HK-2 (cell line): ENCODE measurements around the gene ADAMTS9.

Source experiments
- DNase-seq: peaks from one replicate; pipeline ENCODE4 v3.0.0-alpha.2; 2018; ENCODE audit not compliant: unreplicated experiment

The ADAMTS9 gene

GRCh38 chr3:64491843-64492242 lies 196.0 kb downstream of the ADAMTS9 start:
- no peak for DNase-seq

DNA sequence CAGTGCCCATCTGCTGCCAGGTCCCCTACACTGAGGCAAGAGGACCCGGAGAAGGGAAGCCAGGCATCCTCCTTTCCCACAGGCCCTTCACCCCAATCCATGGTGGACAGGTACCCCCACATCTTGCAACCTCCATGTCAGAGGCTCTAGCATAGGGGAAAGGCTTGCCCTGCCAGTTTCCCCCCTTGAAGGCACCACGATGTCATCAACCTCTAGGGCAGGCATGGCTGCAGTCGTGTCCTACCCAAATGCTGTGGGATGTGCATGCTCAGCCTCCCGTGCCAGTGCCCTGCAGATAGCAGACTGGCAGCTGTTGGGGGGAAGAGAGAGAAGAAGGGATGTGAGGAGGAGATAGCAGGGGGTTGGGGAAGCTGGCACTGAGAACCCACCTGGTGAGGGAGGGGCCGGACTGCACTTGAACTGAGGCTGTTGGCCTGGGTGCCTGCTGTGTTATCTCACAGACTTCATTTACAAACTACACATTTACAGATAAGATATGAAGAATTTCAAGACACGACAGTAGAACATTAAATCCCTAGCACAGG lies 197.5 kb downstream of the ADAMTS9 start:
- DNase-seq = no peak

- DNase-seq = peak; percentile 72
Measured at GRCh38 chr3:64489361-64490044, 198.3 kb downstream of the ADAMTS9 start.

- DNase-seq = no peak
Measured at GRCh38 chr3:64488939-64489338, 198.9 kb downstream of the ADAMTS9 start.

DNA sequence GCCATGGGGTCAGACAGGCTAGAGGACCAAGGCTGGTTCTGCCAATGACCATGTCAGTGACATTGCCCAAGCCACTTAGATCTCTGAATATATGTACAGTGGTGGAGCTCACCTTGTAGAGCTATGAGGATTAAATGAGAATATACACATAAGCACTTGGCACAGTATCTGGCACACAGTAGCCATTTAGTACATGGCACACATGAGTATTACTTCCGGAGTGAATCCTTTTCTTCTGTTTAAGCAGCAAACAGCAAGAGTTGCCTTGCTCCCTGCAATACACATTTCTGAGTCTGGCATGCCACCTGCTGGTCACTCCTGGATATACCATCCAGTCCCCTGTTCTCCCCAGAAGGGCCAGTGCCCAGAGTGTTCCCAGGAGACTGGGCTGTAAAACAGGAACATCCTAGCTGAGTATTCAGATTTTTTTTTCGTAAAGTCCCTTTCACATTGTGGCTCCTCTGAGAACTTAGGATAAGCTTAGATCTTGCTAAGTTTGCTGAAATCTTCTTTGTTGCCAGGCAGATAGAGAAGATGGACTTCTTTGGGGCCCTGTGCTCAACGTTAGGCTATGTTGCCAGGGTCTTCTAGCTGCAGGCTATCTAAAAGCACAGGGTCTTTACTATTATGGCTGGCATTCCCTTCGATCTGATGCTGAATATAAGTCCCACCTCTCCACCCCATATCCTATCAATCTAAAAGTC lies 203.4 kb downstream of the ADAMTS9 start:
- DNase-seq = peak; percentile 77

DNA sequence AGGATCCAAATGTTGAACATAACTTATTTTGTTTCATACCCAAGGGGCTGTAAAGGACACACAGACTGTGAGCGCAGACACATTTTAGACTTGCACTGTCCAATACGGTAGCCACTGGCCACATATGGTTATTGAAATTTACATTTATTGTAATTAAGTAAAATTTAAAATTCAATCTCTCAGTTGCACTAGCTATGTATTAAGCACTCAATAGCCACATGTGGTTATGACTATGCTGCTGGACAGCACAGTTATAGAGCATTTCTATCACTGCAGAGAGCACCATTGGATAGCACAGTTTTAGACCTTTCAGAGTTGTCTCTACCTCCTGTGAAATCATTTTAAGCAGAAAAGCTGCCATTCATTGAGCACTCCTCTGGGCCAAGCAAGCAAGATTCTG lies 204.3 kb downstream of the ADAMTS9 start:
- DNase-seq = no peak

GRCh38 chr3:64475037-64475436 lies 212.8 kb downstream of the ADAMTS9 start:
- no peak for DNase-seq

DNA sequence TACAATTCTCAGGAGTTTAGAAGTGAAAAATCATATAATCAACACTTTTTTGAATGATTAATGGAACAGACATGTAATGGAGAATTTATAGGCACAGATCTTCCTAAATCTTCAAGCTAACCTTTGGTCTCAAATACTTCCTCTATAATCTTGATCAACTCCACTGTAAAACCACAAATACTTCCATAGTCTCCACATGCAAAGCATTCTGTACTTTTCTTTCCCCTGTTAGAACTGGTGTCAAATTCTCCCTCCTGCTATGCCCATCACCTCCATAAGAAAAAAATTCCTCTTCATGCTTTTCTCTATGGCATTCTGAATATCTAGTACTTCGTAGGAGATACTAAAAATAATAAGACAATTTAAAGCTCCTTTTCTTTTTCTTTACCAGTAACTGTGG lies 214.3 kb downstream of the ADAMTS9 start:
- DNase-seq = no peak

DNA sequence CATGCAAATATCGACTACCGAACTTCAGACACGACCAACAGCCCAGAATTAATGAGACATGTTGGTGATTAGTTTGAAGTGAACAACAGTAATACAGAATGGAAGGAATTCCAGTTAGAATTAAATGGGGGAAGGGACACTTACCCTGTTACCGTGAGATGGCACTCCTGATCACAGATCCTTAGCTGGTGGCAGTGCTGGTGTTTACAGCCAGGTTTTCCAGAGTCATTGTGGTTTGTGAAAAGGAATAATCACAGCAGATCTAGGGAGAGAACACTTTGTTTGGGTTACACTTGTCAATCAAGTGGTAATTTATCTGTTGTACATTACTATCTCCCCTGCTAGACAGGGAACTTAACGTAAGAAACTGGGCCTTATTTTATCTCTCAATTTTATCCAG lies 217.4 kb downstream of the ADAMTS9 start:
- no peak for DNase-seq

- no peak for DNase-seq
Measured at GRCh38 chr3:64467255-64467944, 220.4 kb downstream of the ADAMTS9 start.
